HG03354 (cell line): ENCODE results near the gene HSD17B12.
"Not testable (repeated sequence)": the region's sequence is repeated elsewhere in the genome, so short reads cannot be mapped to it uniquely, and the experiment has no call there.

Experiments used
- ATAC-seq: cut with Tn5 transposase; IDR thresholded peaks from one replicate; pipeline ENCODE4 v1.9.1; 2021; ENCODE audit warnings: mild to moderate bottlenecking; ENCODE audit not compliant: unreplicated experiment, poor library complexity, severe bottlenecking

HSD17B12 gene

GRCh38 chr11:43736502-43737200, 56.1 kb downstream of the HSD17B12 start:
- ATAC-seq, result no peak

- no peak for ATAC-seq
These were observed 56.7 kb downstream of the HSD17B12 start for GRCh38 chr11:43737201-43737590.

DNA sequence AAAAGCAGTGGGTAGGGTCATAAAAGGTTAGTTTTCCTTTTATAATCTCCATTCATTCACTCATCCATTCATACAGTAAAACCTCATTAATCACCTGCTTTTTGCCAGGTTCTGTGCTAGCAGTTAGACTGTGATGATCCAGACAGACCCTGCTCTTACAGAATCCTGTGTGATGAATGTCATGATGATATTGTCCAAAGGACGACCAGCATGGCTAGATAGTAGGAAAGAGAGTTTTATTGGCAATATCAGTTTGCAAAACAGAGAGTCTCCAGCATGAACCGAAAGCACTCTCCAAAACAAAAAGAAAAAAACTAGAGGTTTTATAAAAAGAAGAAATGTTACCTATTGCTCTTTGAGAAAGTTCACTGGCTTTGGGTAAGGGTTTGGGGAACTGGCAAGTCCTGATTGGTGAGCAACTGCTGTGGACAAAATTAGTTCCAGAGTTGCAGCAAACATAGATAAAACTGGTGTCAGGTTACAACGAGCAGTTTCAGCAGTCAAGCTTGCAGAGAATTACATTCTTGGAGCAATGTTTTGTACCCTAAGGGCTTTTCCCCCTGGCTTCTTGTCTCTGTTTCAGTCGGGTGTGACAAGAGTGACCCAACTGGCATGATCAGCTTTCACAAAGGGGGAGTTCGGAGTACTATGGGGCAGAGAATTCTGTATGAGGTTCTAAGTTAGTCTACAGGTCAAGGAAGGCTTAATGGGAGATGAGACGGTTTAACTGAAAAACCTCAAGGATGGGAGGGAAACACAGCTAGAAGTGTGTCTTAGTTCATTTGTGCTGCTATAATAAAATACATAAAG, 58.3 kb downstream of the HSD17B12 start:
- no peak for ATAC-seq

DNA sequence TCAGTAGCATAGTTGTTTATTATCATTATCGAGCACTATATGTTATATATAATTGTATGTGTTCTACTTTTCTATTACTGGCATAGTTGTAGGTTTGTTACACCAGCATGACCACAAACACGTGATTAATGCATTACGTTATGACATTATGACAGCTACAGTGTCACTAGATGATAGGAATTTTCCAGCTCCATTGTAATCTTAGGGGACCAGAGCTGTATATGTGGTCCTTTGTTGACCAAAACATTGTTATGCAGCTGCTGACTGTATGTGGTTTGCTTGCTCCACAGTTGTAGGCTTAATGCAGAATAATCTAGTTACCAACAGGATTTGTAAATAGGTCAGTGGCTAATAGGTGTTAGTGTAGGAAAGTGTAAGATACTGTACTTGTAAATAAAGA, 66.1 kb downstream of the HSD17B12 start:
- ATAC-seq, result no peak

DNA sequence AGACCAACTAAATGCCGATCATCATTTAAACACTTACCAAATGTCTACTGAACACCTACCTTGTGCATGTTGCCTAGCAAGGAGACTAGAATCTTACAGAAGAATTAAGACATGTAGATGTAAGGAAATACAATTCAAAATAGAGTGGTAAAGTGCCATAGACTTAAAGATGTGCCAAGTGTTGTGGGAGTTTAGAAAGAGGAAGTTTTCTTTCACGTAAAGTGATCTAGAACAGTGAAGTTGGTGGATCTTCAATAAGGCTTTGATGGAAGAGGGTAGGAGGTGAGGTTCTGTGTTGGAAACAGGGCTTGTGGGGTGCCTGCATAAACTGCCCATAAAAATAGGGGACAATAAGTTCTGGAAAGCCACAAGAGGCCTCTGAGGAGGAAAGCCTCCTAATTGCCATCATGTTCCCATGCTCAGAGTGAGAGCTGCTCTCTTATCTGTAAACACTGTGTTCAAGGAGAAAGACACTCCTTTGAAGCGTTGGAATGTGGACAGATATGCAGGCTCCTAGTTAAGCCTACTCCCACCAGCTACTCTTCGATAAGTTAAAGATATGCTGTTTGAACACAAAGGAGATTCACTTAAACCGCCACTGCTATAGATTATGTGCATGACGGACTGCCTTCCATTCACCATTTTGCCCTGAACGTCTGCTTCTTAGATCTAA, 66.7 kb downstream of the HSD17B12 start:
- no peak for ATAC-seq

- no peak for ATAC-seq
These were observed 67.6 kb downstream of the HSD17B12 start for GRCh38 chr11:43748095-43748494.

DNA sequence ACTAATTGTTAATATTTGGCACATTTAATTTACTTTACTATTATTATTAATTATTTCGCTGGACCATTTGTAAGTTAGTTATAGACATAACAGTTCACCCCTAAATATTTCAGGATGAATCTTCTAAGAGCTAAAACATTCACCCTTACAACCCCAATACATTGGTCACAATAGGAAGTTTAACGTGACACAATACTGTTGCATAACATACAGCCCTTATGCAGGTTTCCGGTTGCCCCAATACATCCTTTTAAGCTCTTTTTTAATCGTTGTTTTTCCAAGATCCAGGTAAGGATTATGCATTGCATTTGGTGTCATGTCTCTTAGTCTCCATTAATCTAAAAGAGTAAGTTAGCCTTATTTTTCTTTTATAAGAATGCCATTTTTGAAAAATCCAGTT, 71.2 kb downstream of the HSD17B12 start:
- no peak for ATAC-seq

- ATAC-seq, result no peak
These were observed 76.0 kb downstream of the HSD17B12 start for GRCh38 chr11:43756575-43756974.

DNA sequence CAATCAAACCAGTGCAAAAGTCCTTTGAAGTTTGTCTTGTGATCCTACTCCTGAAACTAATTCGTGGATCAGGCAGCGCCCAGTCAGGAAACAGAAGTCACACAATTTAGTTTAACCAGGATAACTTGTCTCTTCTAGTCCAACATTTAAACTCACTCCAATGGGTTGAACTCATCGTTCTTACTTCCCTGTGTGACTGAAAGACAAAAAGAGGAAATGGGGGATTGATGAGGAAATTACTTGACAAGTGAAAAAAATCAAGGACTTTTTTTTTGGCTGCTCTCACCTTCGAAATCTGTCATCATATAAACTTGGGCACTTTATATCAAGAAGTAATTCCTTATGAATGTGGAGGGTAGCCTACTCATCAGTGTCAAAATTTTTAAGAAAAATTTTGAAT, 78.4 kb downstream of the HSD17B12 start:
- ATAC-seq, result no peak

GRCh38 chr11:43760902-43761301, 80.4 kb downstream of the HSD17B12 start:
- no peak for ATAC-seq

GRCh38 chr11:43765194-43765593, 84.7 kb downstream of the HSD17B12 start:
- no peak for ATAC-seq

- not testable (repeated sequence) for ATAC-seq
These were observed 88.1 kb downstream of the HSD17B12 start for GRCh38 chr11:43768654-43769053.

- no peak for ATAC-seq
These were observed 89.6 kb downstream of the HSD17B12 start for GRCh38 chr11:43770173-43770572.

DNA sequence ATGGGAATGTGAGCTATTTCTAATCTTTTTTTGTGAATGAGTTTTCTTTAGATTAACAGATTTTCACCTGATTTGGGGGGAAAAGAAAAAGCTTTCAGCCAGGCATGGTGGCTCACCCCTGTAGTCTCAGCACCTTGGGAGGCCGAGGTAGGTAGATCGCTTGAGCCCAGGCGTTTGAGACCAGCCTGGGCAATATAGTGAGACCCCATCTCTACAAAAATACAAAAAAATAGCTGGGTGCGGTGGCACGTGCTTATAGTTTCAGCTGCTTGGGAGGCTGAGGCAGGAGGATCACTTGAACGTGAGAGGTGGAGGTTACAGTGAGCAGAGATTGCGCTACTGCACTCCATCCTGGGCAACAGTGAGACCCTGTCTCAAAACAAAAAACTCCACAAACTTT, 92.2 kb downstream of the HSD17B12 start:
- no peak for ATAC-seq

GRCh38 chr11:43774786-43775185, 94.2 kb downstream of the HSD17B12 start:
- no peak for ATAC-seq

GRCh38 chr11:43779306-43779705, 98.8 kb downstream of the HSD17B12 start:
- no peak for ATAC-seq

GRCh38 chr11:43784301-43784700, 103.8 kb downstream of the HSD17B12 start:
- ATAC-seq, result no peak

DNA sequence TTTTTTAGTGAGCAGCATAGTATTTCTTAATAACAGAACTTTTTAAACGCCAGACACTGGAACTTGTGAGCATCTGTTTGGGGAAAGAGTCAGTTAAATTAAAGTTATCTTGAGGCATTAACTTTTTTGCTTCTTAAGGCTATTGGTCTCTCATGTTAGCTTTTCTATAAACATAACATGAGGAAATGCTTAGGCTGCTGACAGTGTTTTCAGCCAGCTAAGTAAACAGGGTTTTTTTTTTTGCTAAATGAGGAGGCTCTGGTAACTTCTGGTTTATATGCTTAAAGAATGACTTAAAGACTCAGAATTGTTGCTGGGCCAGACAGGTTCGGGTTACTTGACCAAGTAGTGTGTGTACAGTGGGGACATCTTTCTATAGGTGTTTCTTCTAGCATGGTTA, 104.3 kb downstream of the HSD17B12 start:
- ATAC-seq, result no peak

- no peak for ATAC-seq
These were observed 104.8 kb downstream of the HSD17B12 start for GRCh38 chr11:43785318-43785717.

DNA sequence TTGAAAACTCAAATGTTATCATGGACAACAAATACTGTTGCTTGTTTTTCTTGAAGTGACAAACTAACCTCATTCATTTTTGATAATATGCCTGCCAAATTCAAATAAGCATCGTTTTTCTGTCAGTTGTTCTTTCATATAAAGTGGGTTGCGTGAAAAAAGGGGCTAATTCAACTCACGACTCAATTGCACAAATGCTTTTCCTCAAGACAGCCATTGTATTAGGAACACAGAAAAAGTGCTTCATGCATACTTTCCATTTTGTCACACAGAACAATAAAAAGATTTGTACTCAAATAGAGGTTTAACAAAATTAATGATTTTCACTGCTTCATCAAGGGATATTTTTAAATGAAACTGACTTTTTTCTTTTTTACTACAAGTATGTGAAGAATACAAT, 105.5 kb downstream of the HSD17B12 start:
- no peak for ATAC-seq

- ATAC-seq, result no peak
These were observed 107.3 kb downstream of the HSD17B12 start for GRCh38 chr11:43787824-43788223.
